HG03575 (cell line): Measurements from ENCODE around the gene ATP2B3.

ENCODE experiments used
- ATAC-seq: cut with Tn5 transposase; IDR thresholded peaks from one replicate; pipeline ENCODE4 v1.9.1; 2021; ENCODE audit not compliant: unreplicated experiment, insufficient number of reproducible peaks, low FRiP score; ENCODE audit errors: extremely low read depth

ATP2B3 gene

GRCh38 chrX:153487590-153488071 lies 29.8 kb upstream of the ATP2B3 start:
- ATAC-seq: no peak

GRCh38 chrX:153488231-153488914 lies 29.1 kb upstream of the ATP2B3 start:
- ATAC-seq: no peak

- no peak for ATAC-seq
Observed at GRCh38 chrX:153490217-153490930, 27.1 kb upstream of the ATP2B3 start.

- no peak for ATAC-seq
Observed at GRCh38 chrX:153491351-153491914, 26.0 kb upstream of the ATP2B3 start.

GRCh38 chrX:153491918-153492317 lies 25.5 kb upstream of the ATP2B3 start:
- no peak for ATAC-seq

- ATAC-seq: no peak
Observed at GRCh38 chrX:153492543-153492942, 24.9 kb upstream of the ATP2B3 start.

GRCh38 chrX:153493085-153493484 lies 24.4 kb upstream of the ATP2B3 start:
- no peak for ATAC-seq

GRCh38 chrX:153494061-153494460 lies 23.4 kb upstream of the ATP2B3 start:
- no peak for ATAC-seq

- ATAC-seq: no peak
Observed at GRCh38 chrX:153494541-153495361, 22.7 kb upstream of the ATP2B3 start, which contains the start of gene BGN. BGN (plus strand) TSS chrX:153494980; CDS start chrX:153504632, 9,652 bp downstream.

GRCh38 chrX:153495362-153495751 lies 22.1 kb upstream of the ATP2B3 start:
- no peak for ATAC-seq

- ATAC-seq: no peak
Observed at GRCh38 chrX:153495903-153496589, 21.4 kb upstream of the ATP2B3 start.

- no peak for ATAC-seq
Observed at GRCh38 chrX:153496590-153496959, 20.9 kb upstream of the ATP2B3 start.

GRCh38 chrX:153498453-153498852 lies 19.0 kb upstream of the ATP2B3 start:
- no peak for ATAC-seq

- no peak for ATAC-seq
Observed at GRCh38 chrX:153499341-153499740, 18.1 kb upstream of the ATP2B3 start.

GRCh38 chrX:153499876-153500275 lies 17.6 kb upstream of the ATP2B3 start:
- ATAC-seq: no peak

- ATAC-seq: no peak
Observed at GRCh38 chrX:153500676-153501280, 16.7 kb upstream of the ATP2B3 start.

- no peak for ATAC-seq
Observed at GRCh38 chrX:153501530-153501929, 15.9 kb upstream of the ATP2B3 start.

- no peak for ATAC-seq
Observed at GRCh38 chrX:153502131-153502530, 15.3 kb upstream of the ATP2B3 start.
